ACC112 (cell line): ENCODE results near the gene IL17C.

Source experiments
- H2AFZ ChIP-seq: fragments of 200-600 bp; sonication (generic); one replicate; pipeline ENCODE4 v1.6.0; 2017; ENCODE audit warnings: antibody characterized with exemption, low read length; ENCODE audit not compliant: unreplicated experiment
- H3K27ac ChIP-seq: fragments of 200-600 bp; sonication (generic); 2 replicates; pipeline ENCODE4 v1.5.1; 2014; ENCODE audit warnings: low read depth, mild to moderate bottlenecking, antibody characterized with exemption, low read length, moderate library complexity
- H3K27me3 ChIP-seq: fragments of 200-600 bp; sonication (generic); 2 replicates; pipeline ENCODE4 v1.6.1; 2014; ENCODE audit warnings: mild to moderate bottlenecking, antibody characterized with exemption, low read length, moderate library complexity, mixed read lengths; ENCODE audit not compliant: insufficient read depth
- H3K36me3 ChIP-seq: fragments of 200-600 bp; sonication (generic); 2 replicates; pipeline ENCODE4 v1.6.1; 2016; ENCODE audit warnings: mild to moderate bottlenecking, antibody characterized with exemption, low read length, moderate library complexity, mixed read lengths; ENCODE audit not compliant: insufficient read depth
- H3K4me1 ChIP-seq: fragments of 200-600 bp; sonication (generic); one replicate; pipeline ENCODE4 v1.6.1; 2016; ENCODE audit warnings: low read length, mixed read lengths; ENCODE audit not compliant: insufficient read depth, unreplicated experiment, control insufficient read depth
- H3K4me3 ChIP-seq: fragments of 200-600 bp; sonication (generic); 2 replicates; pipeline ENCODE4 v1.5.1; 2014; ENCODE audit warnings: mild to moderate bottlenecking, low read depth, low read length
- H3K79me2 ChIP-seq: fragments of 200-600 bp; sonication (generic); one replicate; pipeline ENCODE4 v1.6.0; 2016; ENCODE audit warnings: low read length; ENCODE audit not compliant: control insufficient read depth, unreplicated experiment, insufficient read depth

Gene IL17C

DNA sequence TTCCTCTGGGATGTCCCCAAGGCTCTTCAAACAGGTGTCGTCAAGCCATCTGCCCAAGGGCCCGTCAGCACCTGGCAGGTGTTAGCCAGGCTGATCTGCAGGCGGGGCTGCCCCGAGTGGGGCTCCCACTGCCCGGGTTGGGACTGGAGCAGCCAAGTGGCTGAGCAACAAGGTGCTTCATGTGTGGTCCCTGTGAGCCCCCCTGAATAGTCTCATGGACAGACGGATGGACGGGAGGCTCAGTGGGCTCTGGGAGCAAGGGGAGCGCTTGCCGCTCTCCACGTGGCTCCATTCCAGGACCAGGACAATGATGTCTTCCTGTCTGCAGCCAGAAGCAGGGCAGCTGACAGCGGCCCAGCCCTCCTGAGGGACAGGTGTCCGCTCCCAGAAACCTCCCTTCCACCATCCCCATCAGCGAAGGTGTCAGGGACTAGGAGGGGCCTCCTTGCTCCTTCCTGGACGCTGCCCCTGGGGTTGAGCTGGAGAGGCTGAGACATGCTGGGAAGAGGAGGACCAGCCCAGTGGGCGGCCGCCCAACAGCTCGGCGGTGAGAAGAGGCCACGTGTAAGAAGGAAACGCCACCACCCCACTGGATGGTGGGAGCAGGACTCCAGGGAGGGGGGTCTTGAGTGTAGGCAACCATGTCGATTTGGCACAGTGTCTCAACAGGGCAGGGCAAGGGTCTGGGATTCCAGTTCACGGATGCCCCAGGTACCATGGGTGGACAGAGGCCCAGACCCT lies 38.3 kb downstream of the IL17C start:
- Histone ChIP-seq H3K4me1 (peaks cover 1% of the 10 kb centered on the region), H2AFZ (no peak overlapping the region), H3K4me3 (no peak overlapping the region), H3K79me2 (no peaks in the 10 kb centered on the region), H3K27me3 (peaks cover 4% of the 10 kb centered on the region; the same call in 1 of the 2 replicates), H3K36me3 (no peaks in the 10 kb centered on the region), H3K27ac (no peak overlapping the region)

DNA sequence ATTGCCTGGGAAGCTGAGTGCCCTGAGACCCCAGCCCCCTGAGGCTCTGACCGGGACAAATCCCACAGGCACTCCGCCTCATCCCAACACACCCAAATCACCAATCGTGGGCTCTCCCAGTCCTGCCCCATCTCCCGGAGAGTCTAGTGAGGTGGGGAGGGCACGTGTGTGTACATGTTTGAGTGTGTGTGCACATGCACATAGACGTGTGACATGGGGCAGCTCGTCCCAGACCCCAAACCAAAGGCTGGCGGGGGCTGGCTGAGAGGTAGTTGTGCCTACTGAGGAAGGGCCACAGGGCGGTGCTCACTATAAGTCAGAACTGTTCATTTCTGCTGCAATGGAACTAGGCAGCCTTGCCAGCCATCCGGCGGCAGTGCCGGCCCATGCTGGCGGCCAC lies 39.3 kb downstream of the IL17C start:
- H3K27me3 ChIP-seq = peaks cover 4% of the 10 kb centered on the region; the same call in 1 of the 2 replicates
- H3K4me1 ChIP-seq = peaks cover 4% of the 10 kb centered on the region
- H2AFZ ChIP-seq = no peak overlapping the region
- no peaks in the 10 kb centered on the region for H3K36me3 ChIP-seq
- H3K4me3 ChIP-seq = no peak overlapping the region
- no peaks in the 10 kb centered on the region for H3K79me2 ChIP-seq
- H3K27ac ChIP-seq = no peak overlapping the region

DNA sequence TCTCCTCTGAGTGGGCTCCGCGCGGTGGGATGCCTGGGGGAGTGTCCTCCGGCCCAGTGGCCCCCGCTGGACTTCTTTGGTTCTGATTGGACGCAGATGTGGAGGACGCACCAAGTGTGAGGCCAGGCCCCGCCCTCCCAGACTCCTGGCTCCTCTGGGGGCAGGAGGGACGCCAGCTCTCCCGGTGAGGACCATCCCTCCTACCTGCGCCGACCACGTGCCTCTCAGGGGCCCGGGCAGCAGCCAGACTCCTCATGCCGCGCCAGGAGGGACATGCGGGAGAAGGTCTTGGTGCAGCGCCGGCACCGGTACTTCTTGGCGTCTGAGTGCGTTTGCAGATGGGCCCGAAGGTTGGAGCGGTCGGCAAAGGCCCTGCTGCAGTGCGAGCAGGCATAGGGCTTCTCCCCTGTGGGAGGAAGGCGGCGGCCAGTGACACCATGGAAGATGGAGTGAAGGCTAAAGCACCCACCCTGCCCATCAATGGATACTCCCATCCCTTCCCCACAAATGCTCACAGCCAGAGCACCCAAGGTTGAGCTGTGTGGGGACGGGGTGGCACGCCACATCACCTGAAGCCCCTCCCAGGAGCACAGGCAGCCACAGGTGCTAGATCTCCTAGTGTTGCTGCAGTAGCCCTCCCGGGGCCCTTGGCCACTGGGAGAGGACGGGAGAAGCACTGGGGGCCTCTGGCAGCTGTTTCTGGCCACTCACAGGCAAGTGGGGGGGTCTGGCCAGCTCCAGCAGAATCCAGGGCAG lies 40.0 kb downstream of the IL17C start:
- Histone ChIP-seq H3K4me3 (no peak overlapping the region), H3K79me2 (no peaks in the 10 kb centered on the region), H3K27me3 (peaks cover 4% of the 10 kb centered on the region; the same call in 1 of the 2 replicates), H2AFZ (no peak overlapping the region), H3K36me3 (no peaks in the 10 kb centered on the region), H3K4me1 (peaks cover 4% of the 10 kb centered on the region), H3K27ac (no peak overlapping the region)

DNA sequence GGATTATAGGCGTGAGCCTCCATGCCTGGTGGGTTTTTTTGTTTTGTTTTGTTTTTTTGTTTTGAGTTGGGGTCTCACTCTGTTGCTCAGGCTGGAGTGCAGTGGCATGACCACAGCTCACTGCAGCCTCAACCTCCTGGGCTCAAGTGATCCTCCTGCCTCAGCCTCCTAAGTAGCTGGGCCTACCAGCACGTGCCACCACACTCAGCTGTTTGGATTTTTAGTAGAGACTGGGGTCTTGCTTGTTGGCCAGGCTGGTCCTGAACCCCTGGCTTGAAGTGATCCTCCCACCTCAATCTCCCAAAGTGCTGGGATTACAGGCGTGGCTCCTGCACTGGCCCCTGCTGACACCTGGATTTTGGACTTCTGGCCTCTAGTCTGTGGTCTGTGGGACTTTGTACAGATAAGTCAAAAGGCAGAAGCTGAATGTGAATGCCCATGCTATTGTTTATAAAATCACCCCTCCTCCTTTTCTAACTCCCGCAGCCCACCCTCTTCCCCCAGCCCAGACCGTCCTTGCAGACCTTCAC lies 42.2 kb downstream of the IL17C start:
- Histone ChIP-seq H3K27ac (no peak overlapping the region), H3K4me1 (peaks cover 14% of the 10 kb centered on the region), H3K27me3 (peaks cover 8% of the 10 kb centered on the region; the same call in 1 of the 2 replicates)

DNA sequence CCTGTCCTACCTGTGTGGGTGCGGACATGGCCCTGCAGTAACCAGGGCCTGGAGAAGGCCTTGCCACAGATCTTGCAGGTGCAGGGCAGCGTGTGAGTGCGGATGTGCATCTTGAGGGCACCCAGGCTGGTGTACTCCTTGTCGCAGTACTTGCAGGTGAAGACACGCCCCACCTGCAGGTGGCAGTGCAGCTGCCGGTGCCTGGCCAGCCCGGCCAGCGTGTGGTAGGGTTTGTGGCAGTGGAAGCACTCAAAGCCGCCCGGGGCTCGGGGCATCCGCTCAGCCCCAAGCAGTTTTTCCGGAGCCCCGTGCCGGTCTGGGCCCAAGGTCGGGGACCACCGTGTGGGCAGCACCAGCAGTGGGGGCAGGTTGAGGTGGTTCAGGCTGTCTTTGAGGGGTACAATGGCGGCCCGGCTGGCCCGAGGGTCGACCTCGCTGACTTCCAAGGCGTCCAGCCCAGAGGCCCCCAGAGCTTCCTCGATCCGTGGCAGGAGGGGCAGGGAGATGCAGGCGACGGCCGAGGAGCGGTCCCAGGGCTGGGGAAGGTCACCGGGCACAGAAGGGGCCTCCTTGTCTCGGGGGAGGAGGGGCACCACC lies 42.8 kb downstream of the IL17C start:
- H2AFZ ChIP-seq = no peak overlapping the region
- H3K4me3 ChIP-seq = no peak overlapping the region
- peaks cover 19% of the 10 kb centered on the region for H3K4me1 ChIP-seq
- H3K27ac ChIP-seq = no peak overlapping the region
- peaks cover 11% of the 10 kb centered on the region; the same call in 1 of the 2 replicates for H3K27me3 ChIP-seq
- no peaks in the 10 kb centered on the region for H3K79me2 ChIP-seq
- H3K36me3 ChIP-seq = no peaks in the 10 kb centered on the region

More for the DNA sequence above, 42.2 kb downstream of the IL17C start:
- no peak overlapping the region for H2AFZ ChIP-seq
- no peaks in the 10 kb centered on the region for H3K79me2 ChIP-seq
- no peaks in the 10 kb centered on the region for H3K36me3 ChIP-seq
- no peak overlapping the region for H3K4me3 ChIP-seq

DNA sequence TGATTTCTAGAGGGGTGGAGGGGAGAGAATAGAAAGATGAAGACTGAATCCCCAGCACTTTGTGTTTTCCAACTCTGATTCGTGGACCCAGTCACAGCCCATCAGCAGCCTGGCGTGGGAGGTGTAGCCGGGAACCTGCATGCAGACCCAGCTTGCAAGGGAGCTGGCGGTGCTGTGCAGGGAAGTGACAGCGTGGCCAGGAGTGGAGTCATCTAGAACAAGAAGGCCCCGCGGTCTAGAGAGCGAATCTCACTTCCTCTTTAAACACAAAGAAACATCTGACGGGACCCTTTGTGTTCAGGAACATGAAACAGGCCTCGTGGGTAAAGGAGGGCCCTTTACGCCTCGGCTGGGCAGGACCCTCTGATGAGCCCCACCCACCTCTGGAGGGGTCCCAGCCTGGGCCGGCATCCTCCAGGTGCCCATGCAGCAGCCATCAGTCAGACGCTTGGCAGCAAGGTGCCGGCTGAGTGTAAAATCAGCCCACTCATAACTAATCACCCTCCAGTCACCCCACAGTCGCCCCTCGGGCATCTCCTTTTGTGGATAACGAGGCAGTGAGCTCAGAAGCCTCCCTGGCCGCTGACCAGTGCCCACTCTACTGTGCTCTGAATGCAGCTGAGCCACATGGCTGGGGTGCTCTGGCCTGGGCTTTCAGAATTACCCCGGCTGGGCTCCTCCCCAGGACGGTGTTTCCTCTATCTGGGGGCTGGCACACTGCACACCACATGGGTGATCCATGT lies 43.5 kb downstream of the IL17C start:
- H3K4me1 ChIP-seq = peaks cover 19% of the 10 kb centered on the region
- H3K79me2 ChIP-seq = no peaks in the 10 kb centered on the region
- H3K27me3 ChIP-seq = peaks cover 14% of the 10 kb centered on the region; the same call in 1 of the 2 replicates
- H3K4me3 ChIP-seq = no peak overlapping the region
- H2AFZ ChIP-seq = no peak overlapping the region
- H3K27ac ChIP-seq = no peak overlapping the region
- H3K36me3 ChIP-seq = no peaks in the 10 kb centered on the region

DNA sequence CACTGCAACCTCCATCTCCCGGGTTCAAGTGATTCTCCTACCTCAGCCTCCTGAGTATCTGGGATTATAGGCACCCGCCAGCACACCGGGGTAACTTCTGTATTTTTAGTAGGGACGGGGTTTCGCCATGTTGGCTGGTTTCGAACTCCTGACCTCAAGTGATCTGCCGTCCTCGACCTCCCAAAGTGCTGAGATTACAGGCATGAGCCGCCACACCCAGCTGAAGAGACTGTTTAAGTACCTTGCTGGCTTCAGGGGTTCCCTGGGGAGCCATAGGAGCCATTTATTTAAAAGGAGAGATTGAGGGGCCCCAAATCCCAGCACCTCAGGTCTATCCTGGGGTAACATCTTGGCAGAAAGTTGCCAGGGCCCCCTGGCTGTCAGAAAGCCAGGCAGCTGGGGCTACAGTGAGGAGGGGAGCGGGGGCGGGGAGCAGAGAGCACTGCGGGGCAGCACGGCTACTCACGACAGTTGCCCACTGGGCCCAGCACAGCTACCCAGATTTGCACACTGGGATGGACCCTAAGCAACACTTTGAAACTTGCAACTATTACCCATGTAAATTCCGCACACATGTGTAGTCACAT lies 46.3 kb downstream of the IL17C start:
- Histone ChIP-seq H3K79me2 (no peaks in the 10 kb centered on the region), H3K4me1 (peaks cover 19% of the 10 kb centered on the region), H3K27me3 (peaks cover 21% of the 10 kb centered on the region; the same call in 1 of the 2 replicates), H2AFZ (no peak overlapping the region), H3K27ac (no peak overlapping the region), H3K4me3 (no peak overlapping the region), H3K36me3 (no peaks in the 10 kb centered on the region)

DNA sequence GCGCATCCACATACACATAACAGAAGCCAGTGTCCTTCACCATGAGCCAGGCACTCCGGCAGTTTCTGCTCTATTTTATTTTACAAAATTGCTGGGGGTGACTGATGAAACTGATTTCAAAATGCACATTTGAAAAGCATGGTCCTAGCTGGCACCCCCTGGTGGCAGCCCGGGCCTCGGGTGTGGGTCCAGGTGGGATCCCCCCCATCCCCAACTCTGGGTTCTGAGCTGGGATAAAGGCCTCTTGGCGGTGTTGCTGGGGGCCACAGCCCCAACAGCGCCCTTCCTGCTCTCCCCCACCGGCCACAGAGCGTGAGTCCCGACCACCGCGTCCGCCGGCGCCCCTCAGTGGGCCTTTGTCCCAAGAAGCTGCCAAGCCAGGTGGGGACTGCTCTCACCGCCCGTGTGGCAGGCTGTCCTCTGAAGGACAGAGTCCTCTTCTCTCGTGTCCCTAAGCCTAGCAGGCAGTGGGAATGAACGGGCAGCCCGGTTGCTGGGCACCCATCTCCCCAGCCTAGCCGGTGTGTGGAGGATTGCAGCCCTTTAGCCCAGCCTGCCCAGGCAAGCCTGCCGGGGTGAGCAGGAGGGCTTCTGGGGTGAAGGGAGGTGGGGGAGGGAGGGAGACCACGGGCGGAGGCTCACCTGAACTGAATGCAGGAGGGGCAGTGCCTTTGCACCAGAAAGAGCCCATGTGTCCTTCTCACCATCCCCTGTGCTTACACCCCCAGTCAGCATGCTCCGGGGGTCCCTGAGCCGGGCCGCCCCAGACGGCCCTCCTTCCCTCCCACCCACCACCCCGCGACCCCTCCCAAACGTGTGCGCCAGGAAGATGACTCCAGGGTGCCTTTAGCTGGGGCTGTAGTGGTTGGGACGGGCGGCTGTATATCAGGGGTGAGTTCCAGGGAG lies 47.0 kb downstream of the IL17C start:
- no peak overlapping the region for H2AFZ ChIP-seq
- H3K27ac ChIP-seq = no peak overlapping the region
- H3K4me3 ChIP-seq = peak overlapping the region; percentile 70
- no peaks in the 10 kb centered on the region for H3K79me2 ChIP-seq
- peaks cover 19% of the 10 kb centered on the region for H3K4me1 ChIP-seq
- no peaks in the 10 kb centered on the region for H3K36me3 ChIP-seq
- peaks cover 21% of the 10 kb centered on the region; the same call in 1 of the 2 replicates for H3K27me3 ChIP-seq

DNA sequence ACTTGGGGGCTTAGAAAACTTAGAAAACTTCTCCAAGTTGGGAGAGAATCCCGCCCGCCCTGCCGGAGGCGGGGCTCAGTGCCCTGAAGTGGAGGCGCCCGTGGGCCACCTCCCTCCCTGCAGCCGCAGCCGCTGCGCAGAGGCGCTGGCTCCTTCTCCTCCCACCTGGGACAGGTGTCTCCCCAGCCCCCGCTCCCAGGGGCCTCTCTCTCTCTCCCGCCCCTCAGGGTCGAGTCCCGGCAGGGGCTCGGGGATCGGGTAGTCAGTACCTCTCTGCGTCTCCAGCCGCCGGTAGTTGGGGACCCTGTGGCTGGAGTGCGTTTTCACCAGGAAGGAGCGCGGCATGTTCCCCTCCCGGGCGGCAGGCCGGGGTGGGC lies 47.7 kb downstream of the IL17C start:
- no peaks in the 10 kb centered on the region for H3K36me3 ChIP-seq
- peak overlapping the region; percentile 37 for H2AFZ ChIP-seq
- H3K4me3 ChIP-seq = peak overlapping the region; percentile 70
- no peaks in the 10 kb centered on the region for H3K79me2 ChIP-seq
- H3K27ac ChIP-seq = no peak overlapping the region
- H3K27me3 ChIP-seq = peaks cover 21% of the 10 kb centered on the region; the same call in 1 of the 2 replicates
- peaks cover 19% of the 10 kb centered on the region for H3K4me1 ChIP-seq
